K562 (cell line): ENCODE results near the gene NODAL. TPM values are rescaled to one million over a fixed set of nuclear protein-coding genes. Genes with fewer than 3 reads are reported as not detected.
A peak's percentile ranks its signal among the peaks of the same experiment; 100 is the strongest.

ENCODE experiments used
- CBFB ChIP-seq: sonication (generic); formaldehyde crosslinking; IDR thresholded peaks from 2 replicates; pipeline ENCODE4 v1.4.0; 2020; ENCODE audit warnings: mild to moderate bottlenecking, missing genetic modification reagents
- CBX3 ChIP-seq, 2 experiments: IDR thresholded peaks; 1 replicate in 1 of 2; 2 replicates in 1 of 2; pipeline ENCODE4 v1.6.1; 2012; ENCODE audit warnings: inconsistent platforms in 2 of 2, low read length in 2 of 2, borderline replicate concordance in 1 of 2, control low read depth in 1 of 2
- CEBPG ChIP-seq, 3 experiments: fragments of 200-800 bp in 1 of 3; sonication (Bioruptor generic) in 1 of 3; sonication (generic) in 1 of 3; formaldehyde crosslinking in 1 of 3; IDR thresholded peaks in 2 of 3; conservative IDR thresholded peaks in 1 of 3; 2 replicates each; pipeline versions ENCODE4 v1.6.1 to v1.8.0; 2016 to 2022; ENCODE audit warnings: missing compliant biosample characterization in 2 of 3, missing genetic modification characterization in 2 of 3, mild to moderate bottlenecking in 1 of 3, missing genetic modification reagents in 1 of 3
- COPS2 ChIP-seq: fragments of 450-650 bp; conservative IDR thresholded peaks from 2 replicates; pipeline ENCODE4 v1.6.1; 2016; ENCODE audit warnings: mild to moderate bottlenecking, moderate library complexity
- ERF ChIP-seq: fragments of 450-650 bp; formaldehyde crosslinking; IDR thresholded peaks from 2 replicates; pipeline ENCODE4 v1.4.0; 2020; ENCODE audit warnings: mild to moderate bottlenecking, mixed read lengths
- EZH2 ChIP-seq: IDR thresholded peaks from 2 replicates; pipeline ENCODE4 v1.6.1; 2012; ENCODE audit warnings: low read depth, mild to moderate bottlenecking, inconsistent platforms, low read length, borderline replicate concordance
- FOSL1 ChIP-seq: fragments of 200-800 bp; sonication (Bioruptor generic); conservative IDR thresholded peaks from 2 replicates; pipeline ENCODE4 v1.6.1; 2016; ENCODE audit warnings: missing genetic modification characterization, missing compliant biosample characterization
- FOXK2 ChIP-seq, 2 experiments: fragments of 450-650 bp; IDR thresholded peaks in 1 of 2; conservative IDR thresholded peaks in 1 of 2; 2 replicates each; pipeline ENCODE4 v1.6.1; 2016; ENCODE audit warnings: low read depth in 2 of 2, mild to moderate bottlenecking in 1 of 2
- FOXP1 ChIP-seq: sonication (generic); formaldehyde crosslinking; IDR thresholded peaks from 2 replicates; pipeline ENCODE4 v1.8.0; 2022; ENCODE audit warnings: mild to moderate bottlenecking, missing genetic modification reagents
- IFI16 ChIP-seq: fragments of 250-450 bp; sonication (Bioruptor Pico); IDR thresholded peaks from 2 replicates; pipeline ENCODE4 v2.1.2; 2022; ENCODE audit warnings: mild to moderate bottlenecking, inconsistent platforms
- MEF2D ChIP-seq: conservative IDR thresholded peaks from 2 replicates; pipeline ENCODE4 v1.6.1; 2016; ENCODE audit warnings: low read depth, missing genetic modification characterization, missing compliant biosample characterization
- MYC ChIP-seq, 2 experiments: fragments of 250-450 bp in 1 of 2; sonication (Bioruptor Pico) in 1 of 2; IDR thresholded peaks; 2 replicates each; pipeline versions ENCODE4 v1.5.1 to v1.6.1; 2012 to 2021; ENCODE audit warnings: low read depth in 2 of 2, borderline replicate concordance in 1 of 2, improper control_type of control experiment in 1 of 2, low read length in 1 of 2, mild to moderate bottlenecking in 1 of 2, moderate library complexity in 1 of 2
- NONO ChIP-seq, 2 experiments: fragments of 200-400 bp in 1 of 2; fragments of 450-650 bp in 1 of 2; formaldehyde crosslinking in 1 of 2; IDR thresholded peaks; 2 replicates each; pipeline ENCODE4 v1.6.1; 2017; ENCODE audit warnings: low read depth in 2 of 2, mild to moderate bottlenecking in 2 of 2, moderate library complexity in 2 of 2, low read length in 1 of 2
- PHTF2 ChIP-seq: fragments of 250-450 bp; sonication (Bioruptor Pico); IDR thresholded peaks from 2 replicates; pipeline ENCODE4 v1.5.0; 2021; ENCODE audit warnings: mild to moderate bottlenecking
- RB1 ChIP-seq: fragments of 450-650 bp; IDR thresholded peaks from 2 replicates; pipeline ENCODE4 v1.6.1; 2017; ENCODE audit warnings: low read depth, mild to moderate bottlenecking
- SRSF3 ChIP-seq: fragments of 200-400 bp; formaldehyde crosslinking; IDR thresholded peaks from 2 replicates; pipeline ENCODE4 v1.6.1; 2016; ENCODE audit warnings: mild to moderate bottlenecking, low read length, moderate library complexity; ENCODE audit not compliant: insufficient read depth
- TCF7 ChIP-seq: sonication (generic); IDR thresholded peaks from 2 replicates; pipeline ENCODE4 v1.6.1; 2016; ENCODE audit warnings: antibody characterized with exemption, borderline replicate concordance
- XRCC4 ChIP-seq: IDR thresholded peaks from one replicate; pipeline ENCODE4 v1.6.1; 2011; ENCODE audit not compliant: insufficient read depth, insufficient read length; ENCODE audit errors: extremely low read depth
- polyA plus RNA-seq, 8 experiments: library from polyadenylated mRNA; depleted of rRNA in 4 of 8; stranded (reverse) in 5 of 8; unstranded in 3 of 8; fragments of >200 nt; fragmentation: Nextera tagmentation in 2 of 8; fragmentation: Illumina TruSeq in 1 of 8; extraction: Ambion mirVana in 2 of 8; extraction: Trizol in 1 of 8; gene quantifications; 2 replicates each; pipeline versions ENCODE4 v1.2.1 to v1.2.3, GENCODE V29; 2011 to 2014; ENCODE audit warnings: inconsistent platforms in 1 of 8, missing spikeins in 1 of 8
- total RNA-seq, 7 experiments: library from RNA; depleted of rRNA in 6 of 7; stranded (reverse); fragments of >200 nt in 6 of 7; fragmentation: Illumina TruSeq in 2 of 7; extraction: Trizol in 2 of 7; gene quantifications; 2 replicates each; pipeline versions ENCODE4 v1.2.1 to v1.2.3, GENCODE V29; 2011 to 2021; ENCODE audit warnings: low replicate concordance in 1 of 7
- TF ChIP-seq, protein P1 (sequence below): sonication (generic); formaldehyde crosslinking; IDR thresholded peaks from 2 replicates; pipeline ENCODE4 v1.8.0; 2022; ENCODE audit warnings: mild to moderate bottlenecking, missing genetic modification reagents
- TF ChIP-seq, protein P2 (sequence below): fragments of 450-650 bp; formaldehyde crosslinking; IDR thresholded peaks from 2 replicates; pipeline ENCODE4 v1.4.0; 2022; ENCODE audit warnings: missing genetic modification characterization
- TF ChIP-seq, protein P3 (sequence below): fragments of 450-650 bp; IDR thresholded peaks from 2 replicates; pipeline ENCODE4 v1.6.1; 2017; ENCODE audit warnings: antibody characterized with exemption, mild to moderate bottlenecking

Gene NODAL
- total and polyA plus RNA-seq, 9 of the 15 experiments (the other 6 are each of a cell fraction or from before 2014, with no cell fraction given), result not detected

DNA sequence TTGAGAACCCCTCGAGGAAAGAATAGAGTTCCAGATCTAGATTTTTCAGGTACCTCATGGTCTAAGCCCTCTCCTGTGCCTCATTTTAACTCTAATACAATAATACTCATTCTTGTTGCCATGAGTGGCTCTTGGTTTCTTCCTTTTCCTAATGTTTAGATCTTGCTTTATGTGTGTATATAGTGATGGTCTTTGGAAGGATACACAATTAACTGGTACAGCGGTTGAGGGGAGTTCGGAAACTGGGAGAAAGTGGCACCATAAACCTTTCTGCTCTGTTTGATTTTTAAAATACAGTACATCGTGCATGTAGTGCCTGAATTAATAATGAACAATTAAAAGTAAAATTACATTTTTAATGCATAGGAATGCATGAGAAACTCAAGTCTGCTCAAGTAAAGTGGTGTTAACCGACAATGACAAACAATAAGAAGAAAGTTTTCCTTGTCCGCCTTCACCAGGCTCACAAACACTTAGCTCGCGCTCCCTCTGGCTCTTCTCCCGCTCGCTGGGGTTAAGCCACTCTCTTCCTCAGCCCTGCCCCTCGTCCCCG lies 37.9 kb downstream of the NODAL start (continued):
- TF ChIP-seq, protein P1, sequence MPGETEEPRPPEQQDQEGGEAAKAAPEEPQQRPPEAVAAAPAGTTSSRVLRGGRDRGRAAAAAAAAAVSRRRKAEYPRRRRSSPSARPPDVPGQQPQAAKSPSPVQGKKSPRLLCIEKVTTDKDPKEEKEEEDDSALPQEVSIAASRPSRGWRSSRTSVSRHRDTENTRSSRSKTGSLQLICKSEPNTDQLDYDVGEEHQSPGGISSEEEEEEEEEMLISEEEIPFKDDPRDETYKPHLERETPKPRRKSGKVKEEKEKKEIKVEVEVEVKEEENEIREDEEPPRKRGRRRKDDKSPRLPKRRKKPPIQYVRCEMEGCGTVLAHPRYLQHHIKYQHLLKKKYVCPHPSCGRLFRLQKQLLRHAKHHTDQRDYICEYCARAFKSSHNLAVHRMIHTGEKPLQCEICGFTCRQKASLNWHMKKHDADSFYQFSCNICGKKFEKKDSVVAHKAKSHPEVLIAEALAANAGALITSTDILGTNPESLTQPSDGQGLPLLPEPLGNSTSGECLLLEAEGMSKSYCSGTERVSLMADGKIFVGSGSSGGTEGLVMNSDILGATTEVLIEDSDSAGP (CRISPR knock-in tag), result no peak
- no peak for TF ChIP-seq ERF (CRISPR knock-in tag)
- TF ChIP-seq FOXP1 (CRISPR knock-in tag), result no peak
- TF ChIP-seq, protein P2, sequence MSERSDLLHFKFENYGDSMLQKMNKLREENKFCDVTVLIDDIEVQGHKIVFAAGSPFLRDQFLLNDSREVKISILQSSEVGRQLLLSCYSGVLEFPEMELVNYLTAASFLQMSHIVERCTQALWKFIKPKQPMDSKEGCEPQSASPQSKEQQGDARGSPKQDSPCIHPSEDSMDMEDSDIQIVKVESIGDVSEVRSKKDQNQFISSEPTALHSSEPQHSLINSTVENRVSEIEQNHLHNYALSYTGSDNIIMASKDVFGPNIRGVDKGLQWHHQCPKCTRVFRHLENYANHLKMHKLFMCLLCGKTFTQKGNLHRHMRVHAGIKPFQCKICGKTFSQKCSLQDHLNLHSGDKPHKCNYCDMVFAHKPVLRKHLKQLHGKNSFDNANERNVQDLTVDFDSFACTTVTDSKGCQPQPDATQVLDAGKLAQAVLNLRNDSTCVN (CRISPR knock-in tag), result no peak
- TF ChIP-seq FOSL1, result peak; percentile 21; the same call in 1 of the 2 replicates
- peak in 1 of 2 experiments; percentile 35; a peak in 2 of 4 replicates for TF ChIP-seq FOXK2 (conservative IDR thresholded peaks at IDR 0.05 in 1 of 2, IDR thresholded peaks at IDR 0.05 in 1 of 2; ENCODE audit: low read depth in 2 of 2)
- TF ChIP-seq MEF2D (tag), result no peak
- no peak for TF ChIP-seq CBFB (CRISPR knock-in tag)
- TF ChIP-seq TCF7, result no peak
- TF ChIP-seq NONO (IDR thresholded peaks at IDR 0.05; ENCODE audit: low read depth in 2 of 2, low read length in 1 of 2), result no peak
- TF ChIP-seq IFI16, result no peak
- no peak for TF ChIP-seq CEBPG (CRISPR knock-in tag; IDR thresholded peaks at IDR 0.05)
- no peak for TF ChIP-seq CEBPG (tag; conservative IDR thresholded peaks at IDR 0.05 in 1 of 2, IDR thresholded peaks at IDR 0.05 in 1 of 2)
- no peak for TF ChIP-seq SRSF3
- no peak for TF ChIP-seq PHTF2 (CRISPR knock-in tag)
- TF ChIP-seq COPS2, result no peak
- TF ChIP-seq, protein P3, sequence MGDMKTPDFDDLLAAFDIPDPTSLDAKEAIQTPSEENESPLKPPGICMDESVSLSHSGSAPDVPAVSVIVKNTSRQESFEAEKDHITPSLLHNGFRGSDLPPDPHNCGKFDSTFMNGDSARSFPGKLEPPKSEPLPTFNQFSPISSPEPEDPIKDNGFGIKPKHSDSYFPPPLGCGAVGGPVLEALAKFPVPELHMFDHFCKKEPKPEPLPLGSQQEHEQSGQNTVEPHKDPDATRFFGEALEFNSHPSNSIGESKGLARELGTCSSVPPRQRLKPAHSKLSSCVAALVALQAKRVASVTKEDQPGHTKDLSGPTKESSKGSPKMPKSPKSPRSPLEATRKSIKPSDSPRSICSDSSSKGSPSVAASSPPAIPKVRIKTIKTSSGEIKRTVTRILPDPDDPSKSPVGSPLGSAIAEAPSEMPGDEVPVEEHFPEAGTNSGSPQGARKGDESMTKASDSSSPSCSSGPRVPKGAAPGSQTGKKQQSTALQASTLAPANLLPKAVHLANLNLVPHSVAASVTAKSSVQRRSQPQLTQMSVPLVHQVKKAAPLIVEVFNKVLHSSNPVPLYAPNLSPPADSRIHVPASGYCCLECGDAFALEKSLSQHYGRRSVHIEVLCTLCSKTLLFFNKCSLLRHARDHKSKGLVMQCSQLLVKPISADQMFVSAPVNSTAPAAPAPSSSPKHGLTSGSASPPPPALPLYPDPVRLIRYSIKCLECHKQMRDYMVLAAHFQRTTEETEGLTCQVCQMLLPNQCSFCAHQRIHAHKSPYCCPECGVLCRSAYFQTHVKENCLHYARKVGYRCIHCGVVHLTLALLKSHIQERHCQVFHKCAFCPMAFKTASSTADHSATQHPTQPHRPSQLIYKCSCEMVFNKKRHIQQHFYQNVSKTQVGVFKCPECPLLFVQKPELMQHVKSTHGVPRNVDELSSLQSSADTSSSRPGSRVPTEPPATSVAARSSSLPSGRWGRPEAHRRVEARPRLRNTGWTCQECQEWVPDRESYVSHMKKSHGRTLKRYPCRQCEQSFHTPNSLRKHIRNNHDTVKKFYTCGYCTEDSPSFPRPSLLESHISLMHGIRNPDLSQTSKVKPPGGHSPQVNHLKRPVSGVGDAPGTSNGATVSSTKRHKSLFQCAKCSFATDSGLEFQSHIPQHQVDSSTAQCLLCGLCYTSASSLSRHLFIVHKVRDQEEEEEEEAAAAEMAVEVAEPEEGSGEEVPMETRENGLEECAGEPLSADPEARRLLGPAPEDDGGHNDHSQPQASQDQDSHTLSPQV, result peak; percentile 66; the same call in 1 of the 2 replicates
- TF ChIP-seq CBX3 (IDR thresholded peaks at IDR 0.05; ENCODE audit: borderline replicate concordance in 1 of 2, low read length in 2 of 2), result 0 out of 3 replicates have a peak, but pooled peaks of 1 of the 2 experiments have one; percentile 45
- TF ChIP-seq XRCC4, result no peak
- TF ChIP-seq EZH2, result no peak
- no peak for TF ChIP-seq RB1
- peak; percentile 7; the same call in 1 of the 2 replicates for TF ChIP-seq MYC (IDR thresholded peaks at IDR 0.05; ENCODE audit: low read depth, low read length)
- no peak for TF ChIP-seq MYC (CRISPR knock-in tag; IDR thresholded peaks at IDR 0.05; ENCODE audit: borderline replicate concordance, low read depth)
